Measurements from ENCODE around the gene MUC20.
"Not testable (repeated sequence)": the region's sequence is repeated elsewhere in the genome, so short reads cannot be mapped to it uniquely, and the experiment has no call there.

DNA sequence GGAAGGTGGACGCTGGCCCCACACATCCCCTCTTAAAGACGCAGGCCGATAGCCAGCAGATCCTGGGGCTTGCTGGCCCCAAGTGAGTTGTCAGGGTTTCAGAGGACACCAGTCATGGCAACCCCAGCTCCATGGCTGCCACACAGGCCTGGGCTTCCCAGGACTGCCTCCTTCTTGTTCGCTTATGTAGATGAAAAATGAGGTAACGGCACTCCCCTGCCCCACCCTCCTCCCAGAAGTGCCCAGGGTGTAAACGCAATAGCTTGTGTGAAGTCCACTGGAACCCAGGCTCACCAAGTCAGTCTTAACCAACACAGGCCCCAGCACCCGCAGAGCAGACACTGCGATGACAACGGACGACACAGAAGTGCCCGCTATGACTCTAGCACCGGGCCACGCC is 3.6 kb downstream of the MUC20 start:
- TF ChIP-seq, protein P1, sequence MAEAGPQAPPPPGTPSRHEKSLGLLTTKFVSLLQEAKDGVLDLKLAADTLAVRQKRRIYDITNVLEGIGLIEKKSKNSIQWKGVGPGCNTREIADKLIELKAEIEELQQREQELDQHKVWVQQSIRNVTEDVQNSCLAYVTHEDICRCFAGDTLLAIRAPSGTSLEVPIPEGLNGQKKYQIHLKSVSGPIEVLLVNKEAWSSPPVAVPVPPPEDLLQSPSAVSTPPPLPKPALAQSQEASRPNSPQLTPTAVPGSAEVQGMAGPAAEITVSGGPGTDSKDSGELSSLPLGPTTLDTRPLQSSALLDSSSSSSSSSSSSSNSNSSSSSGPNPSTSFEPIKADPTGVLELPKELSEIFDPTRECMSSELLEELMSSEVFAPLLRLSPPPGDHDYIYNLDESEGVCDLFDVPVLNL (CRISPR knock-in tag; IDR thresholded peaks at IDR 0.05; ENCODE audit: low read depth): not testable (repeated sequence)
- TF ChIP-seq MAX (CRISPR knock-in tag; IDR thresholded peaks at IDR 0.05); MXI1 (IDR thresholded peaks at IDR 0.05; ENCODE audit: low read depth, low read length): not testable (repeated sequence)
